Activated naive CD8-positive, alpha-beta T cell (primary cell): ENCODE data around the gene GLIS2.
"Not testable (repeated sequence)": the region's sequence is repeated elsewhere in the genome, so short reads cannot be mapped to it uniquely, and the experiment has no call there.

Experiments used
- H3K27ac Mint-ChIP-seq: one replicate; pipeline ENCODE4 v1.8.0; 2021; ENCODE audit warnings: mixed read lengths
- H3K27me3 Mint-ChIP-seq: one replicate; pipeline ENCODE4 v1.8.0; 2021; ENCODE audit warnings: mixed read lengths
- H3K36me3 Mint-ChIP-seq: one replicate; pipeline ENCODE4 v1.8.0; 2021; ENCODE audit warnings: mixed read lengths
- H3K4me1 Mint-ChIP-seq: one replicate; pipeline ENCODE4 v1.8.0; 2021; ENCODE audit warnings: low read depth, mixed read lengths
- H3K4me3 Mint-ChIP-seq: one replicate; pipeline ENCODE4 v1.8.0; 2021; ENCODE audit warnings: mild to moderate bottlenecking, mixed read lengths
- H3K9me3 Mint-ChIP-seq: one replicate; pipeline ENCODE4 v1.8.0; 2021; ENCODE audit warnings: low read depth, mixed read lengths

GLIS2 gene

GRCh38 chr16:4344300-4344982 lies 28.6 kb downstream of the GLIS2 start:
- H3K27me3 Mint-ChIP-seq, H3K9me3 Mint-ChIP-seq, H3K4me3 Mint-ChIP-seq, H3K36me3 Mint-ChIP-seq: not testable (repeated sequence)
- H3K4me1 Mint-ChIP-seq: peaks cover 22% of the 10 kb centered on the region
- peak overlapping the region; percentile 75 for H3K27ac Mint-ChIP-seq

GRCh38 chr16:4344983-4345835 lies 29.3 kb downstream of the GLIS2 start:
- Mint-ChIP-seq H3K4me1 (peaks cover 28% of the 10 kb centered on the region), H3K4me3 (no peak overlapping the region), H3K9me3 (no peaks in the 10 kb centered on the region), H3K36me3 (no peaks in the 10 kb centered on the region), H3K27ac (peak overlapping the region; percentile 75), H3K27me3 (no peaks in the 10 kb centered on the region)

- no peaks in the 10 kb centered on the region for H3K9me3 Mint-ChIP-seq
- peak overlapping the region; percentile 10 for H3K27ac Mint-ChIP-seq
- no peaks in the 10 kb centered on the region for H3K27me3 Mint-ChIP-seq
- H3K36me3 Mint-ChIP-seq: no peaks in the 10 kb centered on the region
- H3K4me1 Mint-ChIP-seq: peaks cover 28% of the 10 kb centered on the region
- peak overlapping the region; percentile 1 for H3K4me3 Mint-ChIP-seq
Measured at GRCh38 chr16:4345836-4346781, 30.2 kb downstream of the GLIS2 start.

- no peaks in the 10 kb centered on the region for H3K9me3 Mint-ChIP-seq
- no peaks in the 10 kb centered on the region for H3K36me3 Mint-ChIP-seq
- H3K4me1 Mint-ChIP-seq: peaks cover 35% of the 10 kb centered on the region
- H3K4me3 Mint-ChIP-seq: no peak overlapping the region
- peak overlapping the region; percentile 10 for H3K27ac Mint-ChIP-seq
- H3K27me3 Mint-ChIP-seq: no peaks in the 10 kb centered on the region
Measured at GRCh38 chr16:4347010-4347409, 31.1 kb downstream of the GLIS2 start.

GRCh38 chr16:4347765-4348509 lies 32.1 kb downstream of the GLIS2 start:
- Mint-ChIP-seq H3K36me3 (no peaks in the 10 kb centered on the region), H3K27ac (no peak overlapping the region), H3K9me3 (no peaks in the 10 kb centered on the region), H3K4me3 (peak overlapping the region; percentile 12), H3K27me3 (no peaks in the 10 kb centered on the region), H3K4me1 (peaks cover 35% of the 10 kb centered on the region)

GRCh38 chr16:4349332-4349731 lies 33.5 kb downstream of the GLIS2 start:
- H3K4me1 Mint-ChIP-seq: peaks cover 32% of the 10 kb centered on the region
- H3K27me3 Mint-ChIP-seq: no peaks in the 10 kb centered on the region
- no peaks in the 10 kb centered on the region for H3K9me3 Mint-ChIP-seq
- no peaks in the 10 kb centered on the region for H3K36me3 Mint-ChIP-seq
- H3K27ac Mint-ChIP-seq: no peak overlapping the region
- H3K4me3 Mint-ChIP-seq: peak overlapping the region; percentile 65

GRCh38 chr16:4350365-4350786 lies 34.5 kb downstream of the GLIS2 start:
- no peaks in the 10 kb centered on the region for H3K36me3 Mint-ChIP-seq

GRCh38 chr16:4350787-4351659 lies 35.2 kb downstream of the GLIS2 start, which contains the start of gene PAM16:
PAM16 (minus strand) TSS chr16:4351321; CDS start chr16:4351234, 87 bp downstream.
- Mint-ChIP-seq H3K27me3 (no peaks in the 10 kb centered on the region), H3K27ac (peak within 1 kb of the TSS; percentile 94), H3K9me3 (no peaks in the 10 kb centered on the region), H3K36me3 (no peaks in the 10 kb centered on the region), H3K4me3 (peak within 1 kb of the TSS; percentile 95), H3K4me1 (peaks cover 28% of the 10 kb centered on the region)

More at GRCh38 chr16:4350365-4350786, 34.5 kb downstream of the GLIS2 start:
- H3K27ac Mint-ChIP-seq: peak overlapping the region; percentile 94
- H3K4me1 Mint-ChIP-seq: peaks cover 28% of the 10 kb centered on the region
- H3K9me3 Mint-ChIP-seq: no peaks in the 10 kb centered on the region
- peak overlapping the region; percentile 95 for H3K4me3 Mint-ChIP-seq
- H3K27me3 Mint-ChIP-seq: no peaks in the 10 kb centered on the region

- Mint-ChIP-seq H3K4me1 (peaks cover 24% of the 10 kb centered on the region), H3K27me3 (no peaks in the 10 kb centered on the region), H3K27ac (peak overlapping the region; percentile 90), H3K9me3 (no peaks in the 10 kb centered on the region), H3K4me3 (peak overlapping the region; percentile 95), H3K36me3 (no peaks in the 10 kb centered on the region)
Measured at GRCh38 chr16:4351880-4352279, 36.0 kb downstream of the GLIS2 start.

GRCh38 chr16:4352843-4353242 lies 37.0 kb downstream of the GLIS2 start:
- Mint-ChIP-seq H3K27me3 (no peaks in the 10 kb centered on the region), H3K4me1 (peaks cover 20% of the 10 kb centered on the region), H3K4me3 (no peak overlapping the region), H3K9me3 (no peaks in the 10 kb centered on the region), H3K27ac (no peak overlapping the region), H3K36me3 (no peaks in the 10 kb centered on the region)

- Mint-ChIP-seq H3K36me3 (no peaks in the 10 kb centered on the region), H3K4me1 (peaks cover 13% of the 10 kb centered on the region), H3K4me3 (no peak overlapping the region), H3K27me3 (no peaks in the 10 kb centered on the region), H3K9me3 (no peaks in the 10 kb centered on the region), H3K27ac (peak overlapping the region; percentile 61)
Measured at GRCh38 chr16:4353675-4354074, 37.8 kb downstream of the GLIS2 start.

GRCh38 chr16:4354512-4355409 lies 38.9 kb downstream of the GLIS2 start:
- H3K27ac Mint-ChIP-seq: peak overlapping the region; percentile 58

More at GRCh38 chr16:4354512-4355409, 38.9 kb downstream of the GLIS2 start:
- Mint-ChIP-seq H3K36me3 (no peaks in the 10 kb centered on the region), H3K4me3 (no peak overlapping the region), H3K9me3 (no peaks in the 10 kb centered on the region), H3K4me1 (peaks cover 10% of the 10 kb centered on the region), H3K27me3 (no peaks in the 10 kb centered on the region)
